NCI-H345 treated with DMSO at 0.1 percent for 48 hours (cell line): ENCODE measurements around the gene SLC2A14.
"Not testable (repeated sequence)": the region's sequence is repeated elsewhere in the genome, so short reads cannot be mapped to it uniquely, and the experiment has no call there.

Experiments
- DNase-seq: peaks from one replicate; lab custom pipeline; 2025; ENCODE audit not compliant: unreplicated experiment; lab: John Stamatoyannopoulos, UW

Gene SLC2A14

DNA sequence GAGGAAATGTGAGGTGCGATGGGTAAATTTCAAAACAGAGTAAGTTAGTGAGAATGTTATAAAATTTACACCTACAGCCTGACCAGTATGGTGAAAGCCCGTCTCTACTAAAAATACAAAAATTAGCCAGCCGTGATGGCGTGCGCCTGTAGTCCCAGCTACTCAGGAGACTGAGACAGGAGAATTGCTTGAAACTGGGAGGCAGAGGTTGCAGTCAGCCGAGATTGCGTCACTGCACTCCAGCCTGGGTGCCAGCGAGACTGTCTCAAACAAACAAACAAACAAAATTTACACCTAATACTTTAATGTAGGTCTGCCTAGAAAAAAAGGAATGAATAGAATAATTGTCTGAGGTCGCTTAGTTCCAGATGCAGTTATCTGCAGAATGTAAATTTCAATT, 37.6 kb downstream of the SLC2A14 start:
- no peak for DNase-seq

DNA sequence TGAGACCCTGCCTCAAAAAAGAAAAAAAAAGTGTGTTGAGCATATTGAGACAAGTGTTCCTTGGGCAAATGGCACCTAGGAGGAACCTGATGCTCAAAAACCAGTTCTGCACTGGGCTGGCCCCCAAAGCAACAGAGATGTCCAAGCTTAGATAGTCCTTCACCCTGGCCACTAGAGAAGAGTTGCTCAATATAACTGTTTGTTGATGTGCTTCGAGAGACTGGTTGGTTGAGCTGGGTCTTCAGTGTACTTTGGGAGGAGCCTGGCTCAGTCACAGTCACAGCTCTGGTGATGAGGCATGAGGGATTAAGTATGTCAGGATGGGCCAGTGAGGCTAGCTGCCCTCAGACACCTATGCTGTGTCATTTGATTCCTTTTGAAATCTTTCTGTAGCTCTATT, 38.0 kb downstream of the SLC2A14 start:
- DNase-seq: no peak

DNA sequence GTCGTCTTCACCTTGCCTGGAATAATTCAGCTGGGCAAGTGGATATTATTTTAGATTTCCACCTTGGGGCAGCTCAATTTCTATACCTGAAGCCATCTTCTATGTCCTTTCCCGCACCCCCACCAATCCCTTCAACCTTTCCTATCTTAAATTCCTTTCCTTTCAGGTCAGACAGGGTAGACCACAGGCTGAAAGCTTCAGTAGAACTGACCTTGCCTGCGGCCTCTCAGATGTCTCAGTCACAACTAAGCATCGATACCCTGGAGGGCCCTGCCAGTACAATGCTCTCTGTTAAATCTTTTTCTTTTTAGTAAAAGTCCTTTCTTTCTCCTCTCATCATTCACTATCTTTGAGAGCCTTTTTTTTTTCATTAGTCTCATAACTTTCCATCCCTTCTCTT, 38.9 kb downstream of the SLC2A14 start:
- DNase-seq: no peak

DNA sequence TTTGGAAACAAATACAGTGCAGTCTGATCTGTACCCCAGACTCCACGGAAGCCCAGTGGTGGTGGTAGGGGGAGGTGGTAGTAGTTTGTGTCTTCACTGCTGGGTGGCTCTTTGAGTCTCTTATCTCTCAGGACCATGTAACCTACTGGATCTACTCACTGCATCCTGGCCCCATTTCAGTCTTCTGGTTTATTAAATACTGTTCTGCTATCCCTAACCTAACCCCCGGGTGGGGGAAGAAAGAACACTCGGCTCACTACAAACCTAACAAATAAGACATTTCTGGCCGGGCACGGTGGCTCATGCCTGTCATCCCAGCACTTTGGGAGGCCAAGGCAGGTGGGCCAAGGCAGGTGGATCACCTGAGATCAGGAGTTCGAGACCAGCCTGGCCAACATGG, 39.5 kb downstream of the SLC2A14 start:
- not testable (repeated sequence) for DNase-seq

DNA sequence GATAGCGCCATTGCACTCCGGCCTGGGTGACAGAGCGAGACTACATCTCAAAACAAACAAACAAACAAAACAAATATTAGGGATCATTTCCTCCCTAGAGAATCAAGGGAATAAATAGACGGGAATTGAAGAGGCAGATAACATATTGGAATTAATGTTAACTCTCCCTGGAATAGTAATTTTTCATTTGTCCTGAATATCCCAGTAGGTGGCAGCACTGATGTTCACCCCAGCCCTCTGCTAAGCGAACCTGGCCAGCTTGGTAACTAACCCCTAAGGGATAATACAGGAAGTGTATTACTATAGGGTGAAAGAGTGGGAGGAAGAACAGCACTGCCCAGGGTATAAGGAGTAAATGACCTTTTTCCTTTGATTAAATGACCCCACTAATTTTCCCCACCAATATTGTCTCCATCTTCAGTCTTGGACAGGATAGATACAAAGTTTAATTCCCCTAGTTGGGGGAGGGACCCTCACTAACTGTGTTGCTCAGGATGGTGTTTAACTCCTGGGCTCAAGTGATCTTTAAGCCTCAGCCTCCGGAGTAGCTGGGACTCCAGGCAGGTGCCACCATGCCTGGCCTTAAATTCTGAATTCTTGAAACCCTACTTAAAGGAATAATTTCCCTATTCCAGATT, 40.5 kb downstream of the SLC2A14 start:
- DNase-seq: no peak

DNA sequence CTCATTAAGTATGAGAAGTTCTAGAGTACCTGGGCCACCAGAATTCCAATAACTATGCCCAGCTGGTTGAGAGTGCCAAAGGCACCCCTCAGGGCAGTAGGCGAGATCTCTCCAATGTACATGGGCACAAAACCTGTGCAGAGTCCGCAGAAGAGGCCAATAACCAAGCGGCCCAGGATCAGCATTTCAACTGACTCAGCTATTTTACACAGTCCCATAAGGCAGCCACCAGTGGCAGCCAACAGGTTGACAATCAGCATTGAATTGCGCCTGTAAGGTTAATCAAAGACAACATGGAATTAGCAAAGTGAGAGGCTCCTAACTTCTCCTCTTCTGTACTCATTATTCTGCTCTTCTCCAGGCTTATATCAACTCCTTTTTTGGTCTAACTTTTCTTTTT, 43.0 kb downstream of the SLC2A14 start:
- not testable (repeated sequence) for DNase-seq

DNA sequence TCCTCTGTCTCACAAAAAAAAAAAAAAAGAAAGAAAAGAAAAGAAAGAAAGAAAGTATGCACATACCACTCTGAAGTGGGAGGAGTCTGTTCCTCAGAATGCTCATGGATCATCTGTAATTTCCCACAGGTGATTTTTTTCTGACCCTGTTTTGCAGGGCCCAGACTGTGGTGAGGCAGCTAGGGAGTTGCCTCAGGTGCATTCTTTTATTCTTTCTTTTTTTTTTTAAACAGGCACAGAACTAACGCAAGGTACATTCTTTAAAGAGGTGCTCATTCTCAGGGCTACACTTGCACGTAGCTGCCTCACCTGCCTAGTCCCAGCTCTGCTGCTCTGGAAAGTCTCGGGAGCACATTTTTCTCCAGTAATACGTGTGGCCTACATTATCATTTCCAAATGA, 47.0 kb downstream of the SLC2A14 start:
- DNase-seq: not testable (repeated sequence)

DNA sequence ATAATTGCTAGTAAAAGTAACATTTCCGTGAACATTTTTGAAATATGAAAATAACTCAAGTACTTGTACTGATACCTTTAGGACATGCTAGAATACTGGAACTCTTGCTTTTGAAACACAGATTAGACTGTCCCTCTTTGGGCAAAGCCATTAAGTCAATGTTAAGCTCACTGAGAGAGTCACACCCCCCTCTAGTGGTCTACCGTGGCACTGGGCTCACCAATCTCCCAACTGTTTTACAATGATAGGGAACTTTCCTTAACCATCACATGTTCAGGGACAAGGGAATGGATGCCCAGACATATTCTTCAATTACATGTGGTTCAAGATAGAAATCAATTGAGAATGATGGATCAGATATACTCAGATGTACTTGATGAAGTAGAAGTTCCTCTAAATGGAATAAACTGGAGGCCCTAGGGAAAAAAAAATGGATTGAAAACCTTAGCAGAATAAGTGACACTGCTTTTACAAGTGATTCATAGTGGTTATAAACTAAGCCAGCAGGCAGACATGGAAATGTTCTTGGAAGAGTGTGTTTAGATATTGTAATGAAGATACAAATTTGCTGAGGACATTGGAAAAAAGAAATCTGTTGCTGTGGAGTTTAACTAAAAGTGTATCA, 65.7 kb downstream of the SLC2A14 start:
- peak; percentile 4 for DNase-seq

DNA sequence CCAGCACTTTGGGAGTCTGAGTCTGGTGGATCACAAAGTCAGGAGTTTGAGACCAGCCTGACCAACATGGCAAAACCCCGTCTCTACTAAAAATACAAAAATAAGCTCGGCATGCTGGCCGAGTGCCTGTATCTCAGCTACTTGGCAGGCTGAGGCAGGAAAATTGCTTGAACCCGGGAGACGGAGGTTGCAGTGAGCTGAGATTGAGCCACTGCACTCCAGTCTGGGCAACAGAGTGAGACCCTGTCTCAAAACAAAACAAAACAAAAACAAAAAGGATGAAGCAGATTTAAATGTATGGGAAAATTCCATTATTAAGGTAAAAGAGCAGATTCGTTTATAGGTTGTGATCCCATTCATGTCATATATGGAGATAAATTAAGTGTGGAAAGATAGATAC, 66.4 kb downstream of the SLC2A14 start:
- DNase-seq: not testable (repeated sequence)

DNA sequence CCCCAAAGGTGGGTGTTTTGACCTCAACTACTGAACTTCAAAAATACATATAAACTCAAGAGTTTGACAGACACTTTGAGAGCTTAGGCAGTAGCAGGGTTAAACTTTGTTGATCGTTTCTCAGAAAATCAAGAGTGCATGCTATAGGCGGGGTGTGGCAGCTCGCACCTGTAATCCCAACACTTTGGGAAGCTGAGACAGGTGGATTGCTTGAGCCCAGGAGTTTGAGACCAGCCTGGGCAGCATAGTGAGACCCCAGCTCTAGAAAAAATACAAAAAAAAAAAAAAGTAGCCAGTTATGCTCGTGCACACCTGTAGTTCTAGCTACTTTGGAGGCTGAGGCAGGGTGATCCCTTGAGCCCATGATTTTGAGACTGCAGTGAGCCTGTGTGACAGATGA, 71.3 kb downstream of the SLC2A14 start:
- DNase-seq: no peak

DNA sequence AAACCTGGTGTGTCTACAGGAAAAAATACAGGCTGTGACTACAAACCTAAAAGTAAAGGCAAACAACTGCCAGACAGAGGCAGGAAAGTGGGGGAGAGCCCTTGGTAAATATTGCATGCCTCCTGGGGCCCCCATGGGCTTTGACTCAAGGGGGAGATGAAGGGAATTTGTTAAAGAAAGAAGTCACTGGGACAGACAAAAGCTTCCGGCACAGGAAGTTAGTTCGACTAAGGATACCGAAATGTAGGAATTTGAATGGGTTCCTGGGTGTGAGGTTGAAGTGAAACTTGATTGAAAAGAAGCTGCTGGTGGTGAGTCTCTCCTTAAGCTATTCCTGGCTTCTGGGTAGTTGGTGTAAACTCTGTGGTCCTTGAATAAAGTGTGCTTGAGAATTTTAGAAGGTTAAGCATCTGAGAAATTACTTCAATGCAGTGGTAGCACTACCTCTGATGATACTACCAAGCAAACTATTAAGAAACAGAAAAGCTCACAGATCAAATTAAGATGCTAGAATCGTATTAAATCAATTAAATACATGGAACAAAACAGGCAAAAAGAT, 73.9 kb downstream of the SLC2A14 start:
- not testable (repeated sequence) for DNase-seq

DNA sequence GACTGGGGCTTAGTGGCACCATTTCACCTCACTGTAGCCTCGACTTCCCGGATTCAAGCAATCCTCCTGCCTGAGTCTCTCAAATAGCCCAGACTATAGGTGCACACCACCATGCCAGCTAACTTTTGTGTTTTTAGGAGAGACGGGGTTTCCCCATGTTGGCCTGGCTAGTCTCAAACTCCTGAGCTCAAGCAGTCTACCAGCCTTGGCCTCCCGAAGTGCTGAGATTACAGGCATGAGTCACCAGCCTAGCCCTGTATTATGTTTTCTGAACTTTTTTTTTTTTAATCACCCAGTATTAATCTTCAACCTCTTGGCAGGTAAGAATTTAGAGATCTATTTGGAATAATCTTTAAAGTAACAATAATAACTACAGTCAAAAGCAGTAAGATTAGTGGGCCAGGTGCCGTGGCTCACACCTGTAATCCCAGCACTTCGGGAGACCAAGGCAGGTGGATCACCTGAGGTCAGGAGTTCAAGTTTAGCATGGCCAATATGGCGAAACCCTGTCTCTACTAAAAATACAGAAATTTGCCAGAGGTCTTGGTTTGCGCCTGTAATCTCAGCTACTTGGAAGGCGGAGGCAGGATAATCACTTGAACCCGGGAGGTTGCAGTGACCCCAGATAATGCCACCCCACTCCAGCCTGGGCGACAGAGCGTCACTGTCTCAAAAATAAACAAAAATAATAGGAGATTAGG, 74.9 kb downstream of the SLC2A14 start:
- DNase-seq: no peak

DNA sequence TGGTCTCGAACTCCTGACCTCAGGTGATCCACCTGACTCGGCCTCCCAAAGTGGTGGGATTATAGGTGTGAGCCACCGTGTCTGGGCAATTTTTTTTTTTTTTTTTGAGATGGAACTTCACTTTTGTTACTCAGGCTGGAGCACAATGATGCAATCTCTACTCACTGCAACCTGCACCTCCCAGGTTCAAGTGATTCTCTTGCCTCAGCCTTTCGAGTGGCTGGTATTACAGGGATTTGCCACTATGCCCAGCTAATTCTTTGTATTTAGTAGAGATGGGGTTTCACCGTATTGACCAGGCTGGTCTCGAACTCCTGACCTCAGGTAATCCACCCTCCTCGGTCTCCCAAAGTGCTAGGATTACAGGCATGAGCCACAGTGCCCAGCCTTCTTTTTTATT, 75.4 kb downstream of the SLC2A14 start:
- not testable (repeated sequence) for DNase-seq

DNA sequence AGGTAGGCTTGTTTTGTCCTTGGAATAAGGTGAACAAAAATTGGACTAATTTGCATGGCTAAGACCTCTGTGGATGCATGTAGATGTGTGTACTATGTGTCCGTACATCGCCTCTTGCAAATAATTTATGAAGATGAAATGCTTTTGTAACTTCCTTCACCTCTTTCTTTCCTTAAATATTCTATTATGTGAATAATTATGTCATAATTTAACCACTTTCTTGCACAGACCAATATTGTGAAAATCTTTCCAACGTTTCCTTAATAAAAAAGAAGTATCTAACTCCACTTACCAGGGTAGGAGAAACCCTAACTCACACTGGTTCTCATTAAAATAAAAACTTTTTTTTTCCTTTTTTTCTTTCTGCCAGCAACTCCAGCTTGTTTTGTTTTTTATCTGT, 79.5 kb downstream of the SLC2A14 start:
- no peak for DNase-seq

DNA sequence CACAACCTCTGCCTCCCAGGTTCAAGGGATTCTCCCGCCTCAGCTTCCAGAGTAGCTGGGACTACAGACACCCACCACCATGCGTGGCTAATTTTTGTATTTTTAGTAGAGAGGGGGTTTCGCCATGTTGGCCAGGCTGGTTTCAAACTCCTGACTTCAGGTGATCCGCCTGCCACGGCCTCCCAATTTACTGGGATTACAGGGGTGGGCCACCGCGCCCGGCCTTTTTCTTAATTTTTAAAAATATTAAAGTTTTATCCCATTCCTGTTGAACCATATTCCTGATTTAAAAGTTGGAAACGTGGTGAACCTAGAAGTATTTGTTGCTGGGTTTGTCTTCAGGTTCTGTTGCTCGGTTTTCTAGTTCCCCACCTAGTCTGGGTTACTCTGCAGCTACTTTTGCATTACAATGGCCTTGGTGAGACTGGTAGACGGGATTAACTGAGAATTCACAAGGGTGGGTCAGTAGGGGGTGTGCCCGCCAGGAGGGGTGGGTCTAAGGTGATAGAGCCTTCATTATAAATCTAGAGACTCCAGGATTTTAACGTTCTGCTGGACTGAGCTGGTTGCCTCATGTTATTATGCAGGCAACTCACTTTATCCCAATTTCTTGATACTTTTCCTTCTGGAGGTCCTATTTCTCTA, 83.7 kb downstream of the SLC2A14 start, which contains the start of gene NANOG:
TSS of gene NANOG (plus strand) at position 519 of the 645 bp plus-strand sequence. CDS start 213 bp downstream, outside the sequence.
- DNase-seq: not testable (repeated sequence)

DNA sequence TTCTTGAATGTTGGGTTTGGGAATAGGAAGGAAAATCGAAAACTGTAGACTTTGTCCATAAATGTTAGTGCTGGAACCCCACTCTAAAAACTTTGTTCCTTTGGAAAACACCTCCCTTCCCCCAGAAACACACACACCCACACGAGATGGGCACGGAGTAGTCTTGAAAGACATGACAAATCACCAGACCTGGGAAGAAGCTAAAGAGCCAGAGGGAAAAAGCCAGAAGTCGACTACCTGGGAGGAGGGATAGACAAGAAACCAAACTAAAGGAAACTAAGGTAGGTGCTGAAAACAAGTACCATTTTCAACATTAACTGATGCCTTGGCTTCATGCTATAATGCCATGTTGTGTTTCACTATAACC, 84.4 kb downstream of the SLC2A14 start:
- DNase-seq: no peak

DNA sequence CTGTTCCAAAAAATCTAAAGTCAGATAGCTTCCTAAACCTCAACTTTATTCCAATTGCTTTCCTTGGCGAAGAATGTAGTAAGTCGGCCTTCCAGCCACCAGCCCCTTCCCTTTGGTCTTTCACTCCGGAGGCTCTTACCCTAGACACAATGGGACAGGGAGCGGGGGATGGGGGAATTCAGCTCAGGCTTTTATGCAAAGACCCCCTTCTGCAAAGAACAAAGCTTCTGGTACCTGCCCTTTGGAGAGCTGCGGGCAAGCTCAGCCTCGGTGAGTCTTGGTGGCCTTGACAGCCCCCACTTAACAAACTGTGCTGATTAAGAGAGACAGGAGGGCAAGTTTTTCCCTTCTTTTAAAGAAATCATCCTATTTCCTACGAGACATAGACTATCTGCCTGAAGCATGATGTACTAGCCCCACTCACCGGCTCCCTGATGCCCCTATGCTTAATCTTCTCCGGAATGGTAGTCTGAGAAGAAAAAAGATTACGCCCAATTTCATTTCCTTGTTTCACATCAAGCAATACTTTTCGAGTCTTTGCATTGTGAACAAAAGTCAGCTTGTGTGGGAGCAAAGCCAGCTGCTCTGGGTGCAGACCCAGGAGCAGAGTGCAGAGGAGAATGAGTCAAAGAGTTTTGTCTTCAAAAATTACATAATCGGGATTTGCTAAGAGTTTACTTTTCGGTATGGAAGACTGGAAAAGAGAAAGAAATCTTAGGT, 85.0 kb downstream of the SLC2A14 start:
- DNase-seq: no peak

DNA sequence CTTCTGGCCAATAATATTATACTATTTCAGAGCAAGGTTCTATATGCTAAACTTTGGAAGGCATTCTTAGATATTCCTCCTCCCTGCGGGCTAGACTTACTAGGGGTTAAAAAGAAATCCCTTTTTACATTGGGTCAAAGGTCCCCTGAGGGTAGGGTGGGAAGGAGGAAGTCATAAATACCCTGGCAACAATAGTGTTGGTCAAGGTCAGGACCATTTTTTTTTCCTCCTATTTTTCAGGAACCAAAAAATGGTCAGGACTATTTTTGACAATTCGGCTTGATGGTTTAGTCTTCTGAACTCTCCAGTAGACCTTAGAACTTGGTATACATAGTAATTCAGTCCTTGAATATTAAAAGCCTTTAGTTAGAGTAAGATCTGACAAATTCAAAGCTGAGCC, 88.0 kb downstream of the SLC2A14 start:
- DNase-seq: no peak

DNA sequence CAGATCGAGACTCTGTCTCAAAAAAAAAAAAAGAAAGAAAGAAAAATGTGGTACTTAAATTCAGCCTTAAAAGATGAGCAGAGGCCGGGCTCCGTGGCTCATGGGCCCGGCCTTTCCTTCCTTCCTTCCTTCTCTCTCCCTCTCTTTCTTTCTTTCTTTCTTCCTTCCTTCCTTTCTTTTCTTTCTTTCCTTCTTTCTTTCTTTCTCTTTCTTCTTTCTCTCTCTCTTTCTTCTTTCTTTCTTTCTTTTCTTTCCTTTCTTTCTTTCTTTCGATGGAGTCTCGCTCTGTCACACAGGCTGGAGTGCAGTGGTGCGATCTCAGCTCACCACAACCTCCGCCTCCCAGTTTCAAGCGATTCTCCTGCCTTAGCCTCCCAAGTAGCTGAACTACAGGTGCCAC, 89.3 kb downstream of the SLC2A14 start:
- not testable (repeated sequence) for DNase-seq

DNA sequence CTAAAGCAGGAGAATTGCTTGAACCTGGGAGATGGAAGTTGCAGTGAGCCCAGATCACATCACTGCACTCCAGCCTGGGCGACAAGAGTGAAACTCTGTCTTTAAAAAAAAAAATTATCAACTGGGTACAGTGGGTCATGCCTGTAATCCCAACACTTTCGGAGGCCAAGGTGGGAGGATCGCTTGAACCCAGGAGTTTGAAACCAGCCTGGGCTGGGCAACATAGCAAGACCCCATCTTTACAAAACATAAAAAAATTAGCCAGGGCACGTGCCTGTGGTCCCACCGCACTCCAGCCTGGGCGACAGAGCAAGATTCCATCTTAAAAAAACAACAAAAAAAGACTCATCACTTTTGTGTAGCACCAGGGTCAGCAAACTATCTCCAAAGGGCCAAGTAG, 90.7 kb downstream of the SLC2A14 start:
- DNase-seq: no peak

DNA sequence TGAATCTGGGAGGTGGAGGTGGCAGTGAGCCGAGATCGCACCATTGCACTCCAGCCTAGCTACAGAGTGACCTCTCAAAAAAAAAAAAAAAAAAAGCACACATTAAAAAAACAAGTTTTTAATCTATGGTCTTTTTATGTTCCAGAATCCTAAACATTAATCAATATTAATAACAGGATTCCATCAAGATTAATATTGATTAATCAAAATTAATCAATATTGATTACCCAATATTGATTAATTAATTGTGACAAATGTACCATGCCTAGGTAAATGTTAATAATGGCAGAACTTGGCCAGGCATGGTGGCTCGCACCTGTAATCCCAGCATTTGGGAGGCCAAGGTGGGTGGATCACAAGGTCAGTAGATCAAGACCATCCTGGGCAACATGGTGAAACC, 91.4 kb downstream of the SLC2A14 start:
- no peak for DNase-seq
